ENCODE results near the gene ANKRD27.
"Not testable (repeated sequence)": the region's sequence is repeated elsewhere in the genome, so short reads cannot be mapped to it uniquely, and the experiment has no call there.

GRCh38 chr19:32694316-32694715 is 19.3 kb upstream of the ANKRD27 start:
- not testable (repeated sequence) for TF ChIP-seq CTCF, POLR2A, EP300 (IDR thresholded peaks at IDR 0.05)
